Naive thymus-derived CD4-positive, alpha-beta T cell (primary cell): Measurements from ENCODE around the gene AQP9. TPM values are rescaled to one million over a fixed set of nuclear protein-coding genes. Genes with fewer than 3 reads are reported as not detected.

ENCODE experiments used
- ATAC-seq: fragments of 150-1000 bp; cut with Tn5 transposase; 2 replicates; pipeline ENCODE4 v1.10.0; 2021; ENCODE audit warnings: mild to moderate bottlenecking, moderate library complexity
- CTCF ChIA-PET: fragments of 350-600 bp; sonication (Branson Sonifier 250); formaldehyde crosslinking; loops from one replicate; lab custom pipeline; 2021; ENCODE audit warnings: antibody characterized with exemption; lab: Charles Lee
- POLR2A ChIA-PET: fragments of 350-600 bp; sonication (Branson Sonifier 250); formaldehyde crosslinking; loops from one replicate; lab custom pipeline; 2021; ENCODE audit warnings: antibody characterized with exemption, inconsistent platforms; lab: Charles Lee
- DNase-seq, 9 donors: peaks; one replicate each; pipeline versions ENCODE4 v3.0.0 to v3.0.0-alpha.2; 2020 to 2022; ENCODE audit warnings: mixed read lengths in 1 of 9
- H3K27ac ChIP-seq: one replicate; pipeline ENCODE4 v1.7.0; 2013; ENCODE audit warnings: mild to moderate bottlenecking, low read depth, low read length, moderate library complexity
- H3K27me3 ChIP-seq, 2 donors: one replicate each; pipeline ENCODE4 v1.7.0; 2013; ENCODE audit warnings: low read length in 2 of 2, mild to moderate bottlenecking in 2 of 2, moderate library complexity in 2 of 2; ENCODE audit not compliant: control insufficient read depth in 2 of 2, insufficient read depth in 2 of 2
- H3K36me3 ChIP-seq, 3 experiments: 1 replicate in 2 of 3; 2 replicates in 1 of 3; pipeline ENCODE4 v1.7.0; 2013; ENCODE audit warnings: low read length in 3 of 3, mild to moderate bottlenecking in 3 of 3, moderate library complexity in 1 of 3; ENCODE audit not compliant: insufficient read depth in 3 of 3, control insufficient read depth in 2 of 3
- H3K4me1 ChIP-seq, 2 donors: one replicate each; pipeline ENCODE4 v1.7.0; 2013; ENCODE audit warnings: low read length in 2 of 2, mild to moderate bottlenecking in 2 of 2, moderate library complexity in 1 of 2; ENCODE audit not compliant: control insufficient read depth in 2 of 2, insufficient read depth in 2 of 2
- H3K4me3 ChIP-seq: 2 replicates; pipeline ENCODE4 v1.7.0; 2013; ENCODE audit warnings: mild to moderate bottlenecking, low read length
- H3K9me3 ChIP-seq, 3 experiments: 1 replicate in 2 of 3; 2 replicates in 1 of 3; pipeline ENCODE4 v1.7.0; 2013; ENCODE audit warnings: low read length in 3 of 3; ENCODE audit not compliant: control insufficient read depth in 2 of 3
- H3K27ac Mint-ChIP-seq, 9 donors: one replicate each; pipeline ENCODE4 v1.8.0; 2020 to 2022; ENCODE audit warnings: mixed read lengths in 9 of 9, mild to moderate bottlenecking in 8 of 9, moderate library complexity in 5 of 9, inconsistent platforms in 2 of 9
- H3K27me3 Mint-ChIP-seq, 5 donors: one replicate each; pipeline ENCODE4 v1.8.0; 2021 to 2022; ENCODE audit warnings: mixed read lengths in 5 of 5, mild to moderate bottlenecking in 1 of 5
- H3K36me3 Mint-ChIP-seq, 5 donors: one replicate each; pipeline ENCODE4 v1.8.0; 2020 to 2022; ENCODE audit warnings: mixed read lengths in 5 of 5, mild to moderate bottlenecking in 3 of 5, inconsistent platforms in 1 of 5
- H3K4me1 Mint-ChIP-seq, 7 donors: one replicate each; pipeline ENCODE4 v1.8.0; 2020 to 2022; ENCODE audit warnings: mixed read lengths in 7 of 7, mild to moderate bottlenecking in 3 of 7, inconsistent platforms in 1 of 7
- H3K4me3 Mint-ChIP-seq, 10 donors: one replicate each; pipeline ENCODE4 v1.8.0; 2020 to 2022; ENCODE audit warnings: mild to moderate bottlenecking in 10 of 10, mixed read lengths in 10 of 10, moderate library complexity in 6 of 10, inconsistent platforms in 2 of 10
- H3K9me3 Mint-ChIP-seq, 11 donors: one replicate each; pipeline ENCODE4 v1.8.0; 2020 to 2022; ENCODE audit warnings: mixed read lengths in 11 of 11, mild to moderate bottlenecking in 4 of 11, inconsistent platforms in 1 of 11, moderate library complexity in 1 of 11
- intact Hi-C, 2 donors: fragments of 100-400 bp; cut with micrococcal nuclease; formaldehyde crosslinking; loops; one replicate each; pipeline ENCODE4 v1.15.1; 2023
- polyA plus RNA-seq, 2 donors: library from polyadenylated mRNA; unstranded; fragments of 300-500 nt; fragmentation: Illumina TruSeq; gene quantifications; one replicate each; pipeline ENCODE4 v1.2.3, GENCODE V29; 2021
- total RNA-seq, 6 experiments: library from RNA in 5 of 6; stranded (reverse) in 5 of 6; gene quantifications; 1 replicate in 5 of 6; 2 replicates in 1 of 6; pipeline ENCODE4 v1.2.3 and lab custom pipeline; 2021 to 2026

Gene AQP9
- total and polyA plus RNA-seq, 7 experiments from 2014 or later: 0.15 to 29.6 (median 8.8) TPM; not detected in 4

GRCh38 chr15:58137686-58138085 is 495 bp upstream of the AQP9 start:
- H3K36me3 ChIP-seq: no peaks in the 10 kb centered on the region
- H3K4me3 ChIP-seq: no peak overlapping the region
- ChIA-PET CTCF (no interaction called here), POLR2A (no interaction called here)
- no peak overlapping the region for H3K4me3 Mint-ChIP-seq
- H3K9me3 Mint-ChIP-seq: no peaks in the 10 kb centered on the region
- no peaks in the 10 kb centered on the region for H3K36me3 Mint-ChIP-seq
- H3K4me1 ChIP-seq: no peaks in the 10 kb centered on the region
- H3K27me3 ChIP-seq: no peaks in the 10 kb centered on the region
- no peak overlapping the region for H3K27ac Mint-ChIP-seq
- no peak for DNase-seq
- no peak for ATAC-seq
- H3K27ac ChIP-seq: no peak overlapping the region
- H3K27me3 Mint-ChIP-seq: peaks cover 4 to 38% (median 22%) of the 10 kb centered on the region in 5 donors
- H3K9me3 ChIP-seq: no peaks in the 10 kb centered on the region
- intact Hi-C loops: no loop called here
- H3K4me1 Mint-ChIP-seq: peaks cover 0 to 1% (median 0%) of the 10 kb centered on the region in 7 donors

GRCh38 chr15:58139276-58139988 is 1.3 kb downstream of the AQP9 start:
- Histone ChIP-seq H3K4me1 (no peaks in the 10 kb centered on the region), H3K9me3 (no peaks in the 10 kb centered on the region), H3K27me3 (no peaks in the 10 kb centered on the region), H3K36me3 (no peaks in the 10 kb centered on the region), H3K27ac (no peak overlapping the region), H3K4me3 (no peak overlapping the region)
- ATAC-seq (peak; percentile 31), DNase-seq (no peak)
- no peak overlapping the region for H3K4me3 Mint-ChIP-seq
- H3K27ac Mint-ChIP-seq: no peak overlapping the region
- no peaks in the 10 kb centered on the region for H3K9me3 Mint-ChIP-seq
- intact Hi-C loops: no loop called here
- CTCF ChIA-PET: no interaction called here
- POLR2A ChIA-PET: no interaction called here
- peaks cover 0 to 38% (median 16%) of the 10 kb centered on the region in 5 donors for H3K27me3 Mint-ChIP-seq
- peaks cover 0 to 5% (median 0%) of the 10 kb centered on the region in 7 donors for H3K4me1 Mint-ChIP-seq
- no peaks in the 10 kb centered on the region for H3K36me3 Mint-ChIP-seq

GRCh38 chr15:58139989-58140522 is 1.9 kb downstream of the AQP9 start:
- Histone ChIP-seq H3K4me3 (no peak overlapping the region), H3K9me3 (no peaks in the 10 kb centered on the region), H3K27ac (no peak overlapping the region), H3K36me3 (no peaks in the 10 kb centered on the region), H3K27me3 (no peaks in the 10 kb centered on the region), H3K4me1 (no peaks in the 10 kb centered on the region)
- peaks cover 0 to 35% (median 10%) of the 10 kb centered on the region in 5 donors for H3K27me3 Mint-ChIP-seq
- H3K9me3 Mint-ChIP-seq: no peaks in the 10 kb centered on the region
- CTCF ChIA-PET: no interaction called here
- intact Hi-C loops: no loop called here
- ATAC-seq (peak; percentile 78), DNase-seq (no peak)
- H3K36me3 Mint-ChIP-seq: no peaks in the 10 kb centered on the region
- H3K4me3 Mint-ChIP-seq: no peak overlapping the region
- H3K4me1 Mint-ChIP-seq: peaks cover 0 to 6% (median 0%) of the 10 kb centered on the region in 7 donors
- POLR2A ChIA-PET: no interaction called here
- H3K27ac Mint-ChIP-seq: no peak overlapping the region

- Mint-ChIP-seq H3K27me3 (peaks cover 0 to 37% (median 10%) of the 10 kb centered on the region in 5 donors), H3K4me1 (peaks cover 0 to 10% (median 0%) of the 10 kb centered on the region in 7 donors), H3K27ac (no peak overlapping the region), H3K4me3 (no peak overlapping the region), H3K9me3 (no peaks in the 10 kb centered on the region), H3K36me3 (no peaks in the 10 kb centered on the region)
- ChIA-PET POLR2A (no interaction called here), CTCF (interaction anchor here (0.6 kb wide), 1 partner anchor 659 kb away, joined by 4 read pairs; no protein-coding TSS in a partner anchor)
- Histone ChIP-seq H3K4me3 (no peak overlapping the region), H3K9me3 (no peaks in the 10 kb centered on the region), H3K27ac (no peak overlapping the region), H3K36me3 (no peaks in the 10 kb centered on the region), H3K27me3 (no peaks in the 10 kb centered on the region), H3K4me1 (no peaks in the 10 kb centered on the region)
- intact Hi-C loops: no loop called here
- DNase-seq (no peak), ATAC-seq (no peak)
These were observed 3.7 kb downstream of the AQP9 start for GRCh38 chr15:58141894-58142293.

GRCh38 chr15:58142827-58143461 is 4.8 kb downstream of the AQP9 start:
- CTCF ChIA-PET: no interaction called here
- no peaks in the 10 kb centered on the region for H3K9me3 Mint-ChIP-seq
- H3K4me1 Mint-ChIP-seq: peaks cover 0 to 10% (median 0%) of the 10 kb centered on the region in 7 donors
- H3K4me1 ChIP-seq: no peaks in the 10 kb centered on the region
- H3K36me3 ChIP-seq: no peaks in the 10 kb centered on the region
- H3K4me3 ChIP-seq: no peak overlapping the region
- intact Hi-C loops: no loop called here
- no peak for ATAC-seq
- DNase-seq: no peak
- no peaks in the 10 kb centered on the region for H3K36me3 Mint-ChIP-seq
- no peaks in the 10 kb centered on the region for H3K27me3 ChIP-seq
- POLR2A ChIA-PET: no interaction called here
- peaks cover 0 to 36% (median 5%) of the 10 kb centered on the region in 5 donors for H3K27me3 Mint-ChIP-seq
- H3K9me3 ChIP-seq: no peaks in the 10 kb centered on the region
- H3K4me3 Mint-ChIP-seq: no peak overlapping the region
- no peak overlapping the region for H3K27ac ChIP-seq
- H3K27ac Mint-ChIP-seq: no peak overlapping the region

- H3K4me1 ChIP-seq: no peaks in the 10 kb centered on the region
- CTCF ChIA-PET: no interaction called here
- Mint-ChIP-seq H3K4me1 (peaks cover 0 to 10% (median 0%) of the 10 kb centered on the region in 7 donors), H3K36me3 (no peaks in the 10 kb centered on the region), H3K27me3 (peaks cover 0 to 32% (median 5%) of the 10 kb centered on the region in 5 donors), H3K4me3 (no peak overlapping the region), H3K27ac (no peak overlapping the region), H3K9me3 (no peaks in the 10 kb centered on the region)
- H3K36me3 ChIP-seq: no peaks in the 10 kb centered on the region
- ATAC-seq (no peak), DNase-seq (no peak)
- intact Hi-C loops: no loop called here
- POLR2A ChIA-PET: no interaction called here
- no peak overlapping the region for H3K4me3 ChIP-seq
- H3K27me3 ChIP-seq: no peaks in the 10 kb centered on the region
- no peaks in the 10 kb centered on the region for H3K9me3 ChIP-seq
- no peak overlapping the region for H3K27ac ChIP-seq
These were observed 7.4 kb downstream of the AQP9 start for GRCh38 chr15:58145606-58146005.
